ENCODE results near the gene ERF. TPM values are rescaled to one million over a fixed set of nuclear protein-coding genes. Genes with fewer than 3 reads are reported as not detected.

ERF gene
- total and polyA plus RNA-seq, 2 of the 8 experiments (the other 6 are each of a cell fraction or from before 2014, with no cell fraction given), result 43.7 to 62.7 TPM

DNA sequence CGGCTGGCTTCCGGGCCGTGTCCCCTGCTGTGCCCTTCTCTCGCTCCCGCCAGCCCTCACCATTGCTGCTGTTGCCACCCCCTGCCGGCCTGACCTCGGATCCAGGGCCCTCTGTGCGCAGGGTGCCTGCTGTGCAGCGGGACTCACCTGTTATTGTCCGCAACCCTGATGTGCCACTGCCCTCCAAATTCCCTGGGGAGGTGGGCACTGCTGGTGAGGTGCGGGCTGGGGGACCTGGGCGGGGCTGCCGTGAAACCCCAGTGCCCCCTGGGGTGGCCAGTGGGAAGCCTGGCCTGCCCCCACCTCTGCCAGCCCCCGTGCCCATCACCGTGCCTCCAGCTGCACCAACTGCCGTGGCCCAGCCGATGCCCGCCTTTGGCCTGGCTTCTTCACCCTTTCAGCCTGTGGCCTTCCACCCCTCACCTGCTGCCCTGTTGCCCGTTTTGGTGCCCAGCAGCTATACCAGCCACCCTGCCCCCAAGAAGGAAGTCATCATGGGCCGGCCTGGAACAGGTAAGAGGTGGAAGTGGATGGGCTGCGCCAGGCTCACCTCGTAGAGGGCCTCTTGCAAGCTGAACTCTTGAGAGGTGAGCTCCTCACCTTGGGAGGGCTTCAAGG, 19.2 kb upstream of the ERF start:
- Histone ChIP-seq H3K9me3 (ENCODE audit: insufficient read depth in 2 of 2, low read depth in 1 of 2, low read length in 1 of 2) (no peaks in the 10 kb centered on the region), H2BK5ac (ENCODE audit: low read depth, low read length) (no peak overlapping the region), H3K4me3 (ENCODE audit: extremely low read depth in 1 of 4, insufficient read depth in 2 of 4, low read depth in 3 of 4, low read length in 4 of 4) (no peak overlapping the region), H3K56ac (replicated peaks; ENCODE audit: insufficient read length, low read depth, low read length) (no peak overlapping the region), H2BK20ac (ENCODE audit: low read length) (no peak overlapping the region), H4K20me1 (replicated peaks in 1 of 2; ENCODE audit: control insufficient read depth in 1 of 2, insufficient read depth in 2 of 2, low read length in 2 of 2) (peaks cover 0 to 9% of the 10 kb centered on the region in 2 experiments), H2BK120ac (replicated peaks; ENCODE audit: low read depth, low read length) (no peak overlapping the region), H2BK15ac (ENCODE audit: low read length) (no peak overlapping the region), H3K4me1 (replicated peaks in 1 of 4; ENCODE audit: control insufficient read depth in 3 of 4, insufficient read depth in 4 of 4, low read length in 3 of 4) (peaks cover 0 to 20% (median 8%) of the 10 kb centered on the region in 4 experiments; a peak in 5 of 7 replicates), H4K8ac (ENCODE audit: extremely low read depth, insufficient read depth, low read length) (no peak overlapping the region; the same call in 1 of the 2 replicates), H2AFZ (ENCODE audit: low read length) (no peak overlapping the region), H3K9ac (replicated peaks in 1 of 4; ENCODE audit: extremely low read depth in 1 of 4, low read depth in 3 of 4, low read length in 3 of 4) (no peak overlapping the region), H3K14ac (ENCODE audit: insufficient read length) (no peak overlapping the region), H2AK5ac (ENCODE audit: low read depth, low read length) (no peak overlapping the region), H2BK12ac (ENCODE audit: low read depth, low read length) (no peak overlapping the region), H4K91ac (replicated peaks; ENCODE audit: insufficient read length, low read length) (no peak overlapping the region), H3K4ac (replicated peaks; ENCODE audit: insufficient read length, low read depth, low read length) (no peak overlapping the region), H3K23ac (ENCODE audit: insufficient read length) (no peak overlapping the region), H3K23me2 (ENCODE audit: low read depth, low read length) (peaks cover 5% of the 10 kb centered on the region; the same call in 1 of the 2 replicates), H3K27me3 (replicated peaks in 1 of 4; ENCODE audit: control insufficient read depth in 3 of 4, extremely low read depth in 1 of 4, insufficient read depth in 3 of 4, low read length in 3 of 4) (no peaks in the 10 kb centered on the region), H3K27ac (ENCODE audit: low read depth, low read length) (no peak overlapping the region), H3K18ac (ENCODE audit: extremely low read depth, low read length) (no peak overlapping the region), H4K5ac (ENCODE audit: insufficient read length, low read depth, low read length) (no peak overlapping the region), H3K4me2 (ENCODE audit: insufficient read depth in 1 of 2, low read depth in 2 of 2, low read length in 2 of 2) (no peak overlapping the region), H3K36me3 (ENCODE audit: control insufficient read depth in 2 of 4, insufficient read depth in 4 of 4, low read length in 3 of 4) (peaks cover 0 to 15% (median 5%) of the 10 kb centered on the region in 4 experiments; a peak in 2 of 8 replicates), H3K79me1 (ENCODE audit: low read depth, low read length) (peaks cover 5% of the 10 kb centered on the region), H3K79me2 (ENCODE audit: control insufficient read depth in 1 of 2, insufficient read depth in 2 of 2, low read length in 2 of 2) (peaks cover 0 to 9% of the 10 kb centered on the region in 2 experiments; a peak in 1 of 4 replicates)
- POLR2A ChIA-PET (ENCODE audit: partially characterized antibody), result interaction anchor here (1.0 to 1.5 kb wide), 3 partner anchors 9 to 28 kb away, joined by 3 to 5 read pairs (median 3); no protein-coding TSS in a partner anchor
- DNase-seq (ENCODE audit: low read depth in 1 of 2, low spot score in 2 of 2) (no peak), FAIRE-seq (no peak)
- WGBS, 2 experiments (ENCODE audit: extremely low coverage in 1 of 2, insufficient coverage in 1 of 2, insufficient read length in 1 of 2, insufficient replicate concordance in 2 of 2, low coverage in 1 of 2, low lambda C conversion rate in 2 of 2, missing lambda C conversion rate in 1 of 2), result 94% methylated on average over 21 of the region's 22 CpGs; no CpG with 5 or more reads in 1 of the 2 experiments
- CTCF ChIA-PET (ENCODE audit: partially characterized antibody), result interaction anchor here (0.8 to 2.3 kb wide), 5 partner anchors 20 to 58 kb away, joined by 3 to 24 read pairs (median 4); partner anchors contain the start of gene GSK3A
- TF ChIP-seq HDAC6 (IDR thresholded peaks at IDR 0.05; ENCODE audit: low read depth, low read length) (no peak), CEBPB (IDR thresholded peaks at IDR 0.05; ENCODE audit: low read depth, low read length) (no peak), RBBP5 (IDR thresholded peaks at IDR 0.05; ENCODE audit: borderline replicate concordance, low read depth, low read length) (no peak), CBX5 (IDR thresholded peaks at IDR 0.05; ENCODE audit: low read depth, low read length) (no peak), NANOG (IDR thresholded peaks at IDR 0.05; ENCODE audit: insufficient read depth, low read depth, low read length, poor library complexity, severe bottlenecking) (no peak), SP2 (IDR thresholded peaks at IDR 0.05; ENCODE audit: low read length) (no peak), BRCA1 (IDR thresholded peaks at IDR 0.05; ENCODE audit: low read depth, low read length) (no peak), POLR2AphosphoS5 (IDR thresholded peaks at IDR 0.05; ENCODE audit: low read depth, low read length) (no peak), SP1 (IDR thresholded peaks at IDR 0.05; ENCODE audit: low read depth, low read length) (no peak), ZNF274 (IDR thresholded peaks at IDR 0.05; ENCODE audit: borderline replicate concordance, extremely low read depth, low read length) (no peak), SP4 (IDR thresholded peaks at IDR 0.05; ENCODE audit: low read length) (no peak)
- TF ChIP-seq, protein P1, sequence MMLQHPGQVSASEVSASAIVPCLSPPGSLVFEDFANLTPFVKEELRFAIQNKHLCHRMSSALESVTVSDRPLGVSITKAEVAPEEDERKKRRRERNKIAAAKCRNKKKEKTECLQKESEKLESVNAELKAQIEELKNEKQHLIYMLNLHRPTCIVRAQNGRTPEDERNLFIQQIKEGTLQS (IDR thresholded peaks at IDR 0.05; ENCODE audit: insufficient read depth, low read depth, low read length), result no peak
- TF ChIP-seq, protein P2, sequence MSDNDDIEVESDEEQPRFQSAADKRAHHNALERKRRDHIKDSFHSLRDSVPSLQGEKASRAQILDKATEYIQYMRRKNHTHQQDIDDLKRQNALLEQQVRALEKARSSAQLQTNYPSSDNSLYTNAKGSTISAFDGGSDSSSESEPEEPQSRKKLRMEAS (IDR thresholded peaks at IDR 0.05), result no peak
